C1 segment of cervical spinal cord (tissue), 14 donors: ENCODE results near the gene KIF27.
"Not testable (repeated sequence)": the region's sequence is repeated elsewhere in the genome, so short reads cannot be mapped to it uniquely, and the experiment has no call there.

ENCODE experiments used
- DNase-seq, 14 donors: peaks; one replicate each; lab custom pipeline; 2025; lab: John Stamatoyannopoulos, UW

Gene KIF27

GRCh38 chr9:83920927-83921707 is at the start of gene KIF27:
TSS of gene KIF27 (minus strand) at chr9:83921432. CDS start at chr9:83915591, 5,841 bp downstream.
- DNase-seq, result peak; percentile 76 to 97 (median 90)

- no peak for DNase-seq
Measured at GRCh38 chr9:83969602-83970001, 48.4 kb upstream of the KIF27 start.

- DNase-seq, result no peak
Measured at GRCh38 chr9:83967073-83967472, 45.8 kb upstream of the KIF27 start.

GRCh38 chr9:83966209-83966582 is 45.0 kb upstream of the KIF27 start:
- DNase-seq, result no peak

- DNase-seq, result no peak
Measured at GRCh38 chr9:83965350-83966208, 44.3 kb upstream of the KIF27 start.

GRCh38 chr9:83964973-83965349 is 43.7 kb upstream of the KIF27 start:
- no peak for DNase-seq

GRCh38 chr9:83962165-83962564 is 40.9 kb upstream of the KIF27 start:
- no peak for DNase-seq

DNA sequence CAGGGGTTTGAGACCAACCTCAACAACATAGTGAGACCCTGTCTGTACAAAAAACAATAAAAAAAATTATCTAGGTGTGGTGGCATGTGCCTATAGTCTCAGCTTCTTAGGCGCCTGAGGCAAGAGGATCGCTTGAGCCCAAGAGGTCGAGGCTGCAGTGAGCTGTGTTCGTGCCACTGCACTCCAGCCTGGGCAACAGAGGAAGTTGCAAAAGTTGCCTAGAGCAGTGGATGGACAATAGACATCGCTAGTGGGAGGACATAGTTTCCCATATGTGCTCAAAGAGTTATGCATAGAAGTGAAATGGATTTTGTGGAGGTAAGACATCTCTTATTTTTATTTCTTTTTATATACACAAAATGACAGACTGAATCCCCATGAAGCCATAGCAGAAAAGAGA is 39.8 kb upstream of the KIF27 start:
- no peak for DNase-seq

- no peak for DNase-seq
Measured at GRCh38 chr9:83959061-83959460, 37.8 kb upstream of the KIF27 start.

DNA sequence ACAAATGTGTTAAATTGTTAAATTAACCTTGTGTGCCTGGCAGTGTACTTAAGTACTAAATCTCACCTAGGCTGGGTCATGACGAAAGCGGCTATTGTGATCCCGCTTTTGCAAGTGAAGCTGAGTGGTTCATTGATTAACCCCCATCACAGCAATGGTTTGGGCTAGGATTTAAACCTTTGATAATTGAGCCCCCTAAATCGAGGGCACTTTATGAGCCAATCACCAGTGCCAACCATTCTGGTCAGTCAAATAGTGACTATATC is 35.9 kb upstream of the KIF27 start:
- no peak for DNase-seq

GRCh38 chr9:83956436-83957247 is 35.4 kb upstream of the KIF27 start:
- DNase-seq, result peak in 13 of 14 donors; percentile 27 to 91 (median 78)

GRCh38 chr9:83956086-83956435 is 34.8 kb upstream of the KIF27 start:
- DNase-seq, result peak in 8 of 14 donors; percentile 44 to 78 (median 58)

GRCh38 chr9:83948096-83948495 is 26.9 kb upstream of the KIF27 start:
- not testable (repeated sequence) for DNase-seq

DNA sequence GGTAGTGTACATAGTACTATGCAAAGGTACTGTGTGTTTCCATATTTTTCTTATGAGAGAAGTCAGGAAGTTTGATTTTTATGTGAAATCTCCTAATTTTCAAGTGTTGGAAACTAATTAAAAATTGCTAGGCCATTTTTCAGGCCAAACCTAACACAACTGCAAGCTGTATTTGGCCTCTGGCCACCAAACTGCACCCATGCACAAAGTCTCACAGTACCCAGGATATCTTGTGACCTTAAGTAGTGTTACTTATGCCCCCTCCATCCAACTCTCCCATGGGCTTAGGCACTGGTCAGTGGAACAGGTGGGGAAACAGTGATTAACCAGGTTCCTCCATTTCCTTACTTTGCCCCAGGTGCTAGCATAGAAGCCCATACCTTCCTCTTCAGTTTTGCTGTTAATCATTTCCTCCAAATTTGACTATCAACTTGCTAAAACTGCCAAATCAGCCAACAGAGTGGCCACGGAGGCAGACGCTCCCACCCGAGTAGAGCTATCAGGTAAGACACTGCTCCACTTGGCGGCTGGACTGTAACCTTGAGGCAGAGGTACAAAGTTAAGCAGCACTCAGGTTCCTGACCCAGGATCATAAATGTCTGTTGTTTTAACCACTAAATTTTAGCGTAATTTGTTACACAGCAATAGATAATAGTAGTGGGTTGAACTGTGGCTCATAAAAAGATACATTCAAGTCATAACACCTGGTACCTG is 19.5 kb upstream of the KIF27 start:
- no peak for DNase-seq

DNA sequence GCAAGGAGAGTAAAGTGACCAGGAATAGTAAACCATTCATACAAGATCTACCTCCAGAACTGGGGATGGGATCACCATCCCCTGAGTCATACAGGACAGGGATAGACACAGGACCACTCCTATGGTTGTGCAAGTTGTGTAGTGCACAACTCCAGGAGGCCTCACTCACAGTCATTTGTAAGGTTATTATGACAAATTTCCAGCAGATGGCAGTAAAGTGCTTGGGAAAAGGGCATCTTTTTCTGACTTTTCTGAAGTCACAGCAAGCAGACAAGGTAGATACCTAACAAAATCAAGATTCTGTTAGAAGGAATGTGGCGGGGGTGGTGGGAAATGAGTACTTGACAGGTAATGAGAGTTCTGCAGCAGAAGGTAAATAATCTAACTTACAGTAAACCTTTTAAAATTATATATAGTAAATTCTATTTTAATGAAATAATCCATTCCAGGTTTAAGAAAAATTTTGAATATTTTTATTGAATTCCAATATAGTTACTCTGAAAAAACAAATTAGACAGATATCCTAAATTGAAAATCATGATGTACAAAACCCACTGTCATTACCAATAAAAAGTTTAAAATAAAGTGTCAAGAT is 16.7 kb upstream of the KIF27 start:
- peak in 3 of 14 donors; percentile 1 to 22 (median 8) for DNase-seq

DNA sequence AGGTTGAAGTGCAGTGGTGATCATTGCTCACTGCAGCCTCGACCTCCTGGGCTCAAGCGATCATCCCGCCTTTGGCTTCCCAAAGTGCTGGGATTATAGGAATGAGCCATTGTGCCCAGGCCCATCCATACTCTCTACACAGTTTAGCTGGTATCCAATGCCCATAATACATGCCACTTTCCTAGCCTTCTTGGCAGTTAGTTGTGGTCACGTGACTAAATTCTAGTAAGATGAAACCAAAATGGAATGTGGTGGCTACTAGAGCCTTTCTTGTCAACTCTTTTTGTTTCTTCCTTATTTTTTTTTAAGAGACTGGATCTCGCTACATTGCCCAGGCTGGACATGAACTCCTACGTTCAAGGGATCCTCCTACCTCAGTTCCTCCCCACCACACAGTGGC is 15.3 kb upstream of the KIF27 start:
- no peak for DNase-seq

GRCh38 chr9:83935276-83935935 is 14.2 kb upstream of the KIF27 start:
- DNase-seq, result no peak

DNA sequence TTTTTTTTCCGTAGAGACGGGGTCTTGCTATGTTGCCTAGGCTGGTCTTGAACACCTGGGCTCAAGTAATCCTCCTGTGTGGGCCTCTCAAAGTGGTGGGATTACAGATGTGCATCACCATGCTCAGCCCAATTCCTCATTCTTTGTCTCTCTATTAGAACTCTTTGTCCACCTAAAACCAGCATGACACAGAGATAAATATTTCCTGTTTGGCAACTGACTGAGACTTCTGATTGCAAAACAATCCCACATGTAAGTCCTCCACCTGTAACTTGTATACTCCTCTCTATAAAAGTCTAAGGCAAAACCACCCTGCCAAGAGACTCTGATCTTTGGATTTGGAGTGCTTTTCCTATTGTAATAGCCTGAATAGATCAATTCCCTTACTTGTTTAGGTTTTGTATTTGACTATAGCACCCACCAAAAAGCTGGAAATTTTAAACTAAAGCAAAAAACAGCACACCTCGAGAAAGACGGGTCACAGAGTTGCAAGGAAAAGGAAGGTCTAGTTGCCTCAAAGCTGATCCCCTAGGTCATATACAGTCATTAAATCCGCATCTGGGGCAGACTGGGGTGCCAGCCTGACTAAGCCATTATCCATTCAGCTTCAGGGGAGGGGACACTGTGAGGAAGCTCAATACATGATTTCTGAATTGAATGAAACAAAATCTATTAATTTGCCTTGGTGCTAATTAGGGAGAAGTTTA is 13.5 kb upstream of the KIF27 start:
- no peak for DNase-seq

GRCh38 chr9:83933790-83934189 is 12.6 kb upstream of the KIF27 start:
- no peak for DNase-seq

DNA sequence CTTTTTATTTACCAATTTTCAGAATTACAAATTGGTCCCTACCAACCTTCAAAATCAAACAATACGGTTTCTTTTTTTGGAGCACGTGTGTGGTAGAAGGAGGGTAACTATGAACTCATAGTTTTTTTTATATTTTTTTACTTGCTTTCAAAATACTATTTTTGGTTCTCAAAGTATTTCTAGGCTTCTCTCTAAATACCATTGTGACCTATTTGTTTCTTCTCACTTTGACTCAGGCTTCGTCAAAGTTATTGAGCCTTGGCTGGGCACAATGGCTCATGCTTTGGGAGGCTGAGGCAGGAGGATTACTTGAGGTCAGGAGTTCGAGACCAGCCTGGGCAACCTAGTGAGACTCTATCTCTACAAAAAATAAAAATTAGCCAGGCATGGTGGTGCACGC is 11.6 kb upstream of the KIF27 start:
- DNase-seq, result no peak
